ENCODE measurements around the gene BMP7. TPM values are rescaled to one million over a fixed set of nuclear protein-coding genes. Genes with fewer than 3 reads are reported as not detected.
A peak's percentile ranks its signal among the peaks of the same experiment; 100 is the strongest.

BMP7 gene
- total and polyA plus RNA-seq, 8 donors, result 0.67 to 22.4 (median 16.2) TPM

DNA sequence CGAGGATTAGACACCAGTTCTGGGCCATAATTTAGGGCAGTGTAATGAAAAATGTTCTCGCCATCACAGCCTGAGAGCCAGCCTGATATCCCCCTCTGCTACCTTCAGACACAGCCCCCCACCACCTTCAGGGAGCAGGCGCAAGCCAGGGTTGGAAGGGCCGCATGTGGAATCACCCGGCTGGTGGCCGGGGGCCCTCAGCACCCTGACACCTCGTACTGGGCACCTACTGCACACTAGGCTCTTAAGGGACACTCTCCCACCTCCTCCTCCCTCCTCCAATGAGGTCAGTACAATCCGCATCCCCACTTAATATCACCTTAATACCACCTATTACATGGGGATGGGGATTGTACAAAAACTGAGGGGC lies 55.5 kb downstream of the BMP7 start:
- Histone ChIP-seq H3K9me3 (peaks cover 0 to 10% of the 10 kb centered on the region in 2 donors), H3K4me3 (no peak overlapping the region), H3K27me3 (peaks cover 0 to 7% of the 10 kb centered on the region in 2 donors), H3K4me1 (no peaks in the 10 kb centered on the region), H3K27ac (no peak overlapping the region), H3K36me3 (no peaks in the 10 kb centered on the region)
- no peak for ATAC-seq
- TF ChIP-seq, protein P1, sequence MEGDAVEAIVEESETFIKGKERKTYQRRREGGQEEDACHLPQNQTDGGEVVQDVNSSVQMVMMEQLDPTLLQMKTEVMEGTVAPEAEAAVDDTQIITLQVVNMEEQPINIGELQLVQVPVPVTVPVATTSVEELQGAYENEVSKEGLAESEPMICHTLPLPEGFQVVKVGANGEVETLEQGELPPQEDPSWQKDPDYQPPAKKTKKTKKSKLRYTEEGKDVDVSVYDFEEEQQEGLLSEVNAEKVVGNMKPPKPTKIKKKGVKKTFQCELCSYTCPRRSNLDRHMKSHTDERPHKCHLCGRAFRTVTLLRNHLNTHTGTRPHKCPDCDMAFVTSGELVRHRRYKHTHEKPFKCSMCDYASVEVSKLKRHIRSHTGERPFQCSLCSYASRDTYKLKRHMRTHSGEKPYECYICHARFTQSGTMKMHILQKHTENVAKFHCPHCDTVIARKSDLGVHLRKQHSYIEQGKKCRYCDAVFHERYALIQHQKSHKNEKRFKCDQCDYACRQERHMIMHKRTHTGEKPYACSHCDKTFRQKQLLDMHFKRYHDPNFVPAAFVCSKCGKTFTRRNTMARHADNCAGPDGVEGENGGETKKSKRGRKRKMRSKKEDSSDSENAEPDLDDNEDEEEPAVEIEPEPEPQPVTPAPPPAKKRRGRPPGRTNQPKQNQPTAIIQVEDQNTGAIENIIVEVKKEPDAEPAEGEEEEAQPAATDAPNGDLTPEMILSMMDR (IDR thresholded peaks at IDR 0.05), result no peak
- no peak for DNase-seq
- intact Hi-C loops (cut with DNase I), result no loop called here

DNA sequence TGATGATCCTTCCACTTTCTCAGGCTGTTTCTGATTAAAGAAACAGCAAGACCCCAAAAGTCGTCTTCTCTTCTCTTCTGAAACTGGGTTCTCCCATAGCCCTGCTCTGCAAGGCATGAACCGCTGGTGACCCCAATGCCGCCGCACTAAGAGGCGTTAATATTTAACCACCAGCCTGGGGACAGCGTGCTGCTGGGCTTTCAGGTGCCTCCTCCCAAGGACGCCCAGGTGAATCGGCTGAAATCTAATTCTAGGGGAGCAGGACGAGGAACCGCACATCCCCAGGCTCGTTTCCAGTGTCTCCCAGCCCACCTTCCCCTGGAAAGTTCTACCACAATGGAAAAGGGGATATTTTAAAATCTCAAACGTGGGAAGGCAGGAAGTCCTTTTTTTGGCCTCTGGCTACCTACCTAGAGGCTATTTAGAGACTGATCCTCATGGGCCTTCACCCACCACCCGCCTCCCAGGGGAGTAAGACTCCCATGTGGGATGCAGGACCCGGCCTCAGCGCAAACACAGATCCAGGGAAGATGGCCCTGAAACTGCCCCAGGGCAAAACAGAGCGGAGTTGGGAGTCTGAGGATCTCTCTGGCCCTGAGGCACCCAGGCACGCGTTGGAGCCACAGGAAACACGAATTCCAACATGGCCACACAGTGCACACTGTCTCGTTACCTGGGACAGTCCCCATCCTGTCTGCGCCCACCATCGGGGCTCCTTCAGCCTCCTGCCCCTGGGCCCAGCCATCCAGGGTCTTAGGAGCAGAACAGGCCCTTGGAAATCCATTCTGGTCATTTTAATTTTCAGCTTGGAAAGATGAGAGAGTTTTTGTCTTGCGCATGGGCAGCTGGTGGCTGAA lies 56.2 kb downstream of the BMP7 start:
- intact Hi-C loops (cut with DNase I), result no loop called here
- Histone ChIP-seq H3K9me3 (peaks cover 0 to 10% of the 10 kb centered on the region in 2 donors), H3K27me3 (peaks cover 0 to 7% of the 10 kb centered on the region in 2 donors), H3K27ac (no peak overlapping the region), H3K36me3 (no peaks in the 10 kb centered on the region), H3K4me1 (no peaks in the 10 kb centered on the region), H3K4me3 (no peak overlapping the region)
- ATAC-seq (peak; percentile 33), DNase-seq (peak in 1 of 4 donors; percentile 50)
- TF ChIP-seq, protein P1 (IDR thresholded peaks at IDR 0.05), result no peak

DNA sequence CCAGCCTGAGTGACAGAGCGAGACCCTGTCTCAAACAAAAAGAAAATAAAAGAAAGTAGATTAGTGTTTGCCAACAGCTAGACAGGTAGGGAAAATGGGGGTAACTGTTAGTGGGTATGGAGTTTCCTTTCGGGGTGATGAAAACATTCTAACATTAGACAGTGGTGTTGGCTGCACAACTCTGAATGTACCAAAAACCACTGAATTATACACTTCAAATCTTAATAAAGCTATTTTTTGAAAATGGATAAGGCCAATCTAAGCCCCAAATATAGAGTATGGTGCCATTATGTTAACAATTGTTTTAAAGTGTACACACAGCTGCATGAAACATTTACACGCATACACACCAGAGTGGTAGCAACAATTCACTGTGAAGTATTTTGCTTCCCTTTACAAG lies 57.0 kb downstream of the BMP7 start:
- Histone ChIP-seq H3K9me3 (peaks cover 0 to 10% of the 10 kb centered on the region in 2 donors), H3K36me3 (no peaks in the 10 kb centered on the region), H3K27ac (no peak overlapping the region), H3K27me3 (peaks cover 0 to 7% of the 10 kb centered on the region in 2 donors), H3K4me1 (no peaks in the 10 kb centered on the region), H3K4me3 (no peak overlapping the region)
- DNase-seq (no peak), ATAC-seq (no peak)
- intact Hi-C loops (cut with DNase I), result no loop called here
- TF ChIP-seq, protein P1 (IDR thresholded peaks at IDR 0.05), result no peak

DNA sequence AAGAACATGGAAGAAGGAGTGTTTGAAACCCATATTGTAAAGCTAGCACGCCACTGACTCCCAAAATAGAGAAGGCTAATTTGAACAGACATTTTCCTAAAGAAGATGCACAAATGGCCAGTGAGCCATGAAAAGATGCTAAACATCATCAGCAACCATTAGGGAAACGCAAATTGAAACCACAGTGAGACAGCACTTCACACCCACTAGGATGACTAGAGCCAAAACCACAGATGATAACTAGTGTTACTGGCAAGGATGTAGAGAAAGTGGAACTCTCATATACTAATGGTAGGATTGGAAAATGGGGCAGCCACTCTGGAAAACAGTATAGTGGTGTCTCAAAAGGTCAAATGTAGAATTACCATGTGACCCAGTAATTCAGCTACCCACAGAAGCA lies 58.2 kb downstream of the BMP7 start:
- no peaks in the 10 kb centered on the region for H3K4me1 ChIP-seq
- no peak for DNase-seq
- intact Hi-C loops (cut with DNase I), result no loop called here

DNA sequence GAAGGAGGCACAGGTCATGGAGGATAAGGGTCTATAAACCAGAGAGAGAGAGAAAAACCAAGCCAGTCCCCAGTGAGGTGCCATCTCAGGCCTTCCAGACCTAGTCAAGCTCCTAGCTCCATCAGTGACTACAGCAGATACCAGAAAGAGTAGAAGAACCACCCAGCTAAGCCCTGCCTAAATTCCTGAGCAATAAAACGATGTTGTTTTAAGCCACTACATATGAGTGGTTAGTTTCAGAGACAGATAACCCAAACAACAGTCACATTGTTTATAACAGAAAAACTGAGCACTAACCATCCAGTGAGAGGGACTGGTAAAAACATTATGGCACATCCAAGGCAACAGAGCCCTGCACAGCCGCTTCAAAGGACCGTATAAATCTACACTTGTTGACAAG lies 59.2 kb downstream of the BMP7 start:
- TF ChIP-seq, protein P1 (IDR thresholded peaks at IDR 0.05), result no peak
- ATAC-seq, result no peak

More for the DNA sequence above, 58.2 kb downstream of the BMP7 start:
- TF ChIP-seq, protein P1 (IDR thresholded peaks at IDR 0.05), result no peak
- peaks cover 0 to 10% of the 10 kb centered on the region in 2 donors for H3K9me3 ChIP-seq
- no peak for ATAC-seq
- H3K36me3 ChIP-seq, result no peaks in the 10 kb centered on the region
- no peak overlapping the region for H3K4me3 ChIP-seq
- H3K27me3 ChIP-seq, result peaks cover 0 to 7% of the 10 kb centered on the region in 2 donors
- no peak overlapping the region for H3K27ac ChIP-seq

More for the DNA sequence above, 59.2 kb downstream of the BMP7 start:
- Histone ChIP-seq H3K36me3 (no peaks in the 10 kb centered on the region), H3K4me3 (no peak overlapping the region), H3K27me3 (peaks cover 0 to 2% of the 10 kb centered on the region in 2 donors), H3K4me1 (no peaks in the 10 kb centered on the region), H3K9me3 (peaks cover 0 to 10% of the 10 kb centered on the region in 2 donors), H3K27ac (no peak overlapping the region)
- no peak for DNase-seq
- intact Hi-C loops (cut with DNase I), result no loop called here

Measured in left lung (tissue), 10 donors.